NCI-H1105 treated with DMSO at 0.1 percent for 48 hours (cell line): ENCODE results near the gene LTA.
"Not testable (repeated sequence)": the region's sequence is repeated elsewhere in the genome, so short reads cannot be mapped to it uniquely, and the experiment has no call there.

Source experiments
- DNase-seq: peaks from one replicate; lab custom pipeline; 2025; lab: John Stamatoyannopoulos, UW

LTA gene

GRCh38 chr6:31586599-31587281 is 14.7 kb downstream of the LTA start:
- no peak for DNase-seq

DNA sequence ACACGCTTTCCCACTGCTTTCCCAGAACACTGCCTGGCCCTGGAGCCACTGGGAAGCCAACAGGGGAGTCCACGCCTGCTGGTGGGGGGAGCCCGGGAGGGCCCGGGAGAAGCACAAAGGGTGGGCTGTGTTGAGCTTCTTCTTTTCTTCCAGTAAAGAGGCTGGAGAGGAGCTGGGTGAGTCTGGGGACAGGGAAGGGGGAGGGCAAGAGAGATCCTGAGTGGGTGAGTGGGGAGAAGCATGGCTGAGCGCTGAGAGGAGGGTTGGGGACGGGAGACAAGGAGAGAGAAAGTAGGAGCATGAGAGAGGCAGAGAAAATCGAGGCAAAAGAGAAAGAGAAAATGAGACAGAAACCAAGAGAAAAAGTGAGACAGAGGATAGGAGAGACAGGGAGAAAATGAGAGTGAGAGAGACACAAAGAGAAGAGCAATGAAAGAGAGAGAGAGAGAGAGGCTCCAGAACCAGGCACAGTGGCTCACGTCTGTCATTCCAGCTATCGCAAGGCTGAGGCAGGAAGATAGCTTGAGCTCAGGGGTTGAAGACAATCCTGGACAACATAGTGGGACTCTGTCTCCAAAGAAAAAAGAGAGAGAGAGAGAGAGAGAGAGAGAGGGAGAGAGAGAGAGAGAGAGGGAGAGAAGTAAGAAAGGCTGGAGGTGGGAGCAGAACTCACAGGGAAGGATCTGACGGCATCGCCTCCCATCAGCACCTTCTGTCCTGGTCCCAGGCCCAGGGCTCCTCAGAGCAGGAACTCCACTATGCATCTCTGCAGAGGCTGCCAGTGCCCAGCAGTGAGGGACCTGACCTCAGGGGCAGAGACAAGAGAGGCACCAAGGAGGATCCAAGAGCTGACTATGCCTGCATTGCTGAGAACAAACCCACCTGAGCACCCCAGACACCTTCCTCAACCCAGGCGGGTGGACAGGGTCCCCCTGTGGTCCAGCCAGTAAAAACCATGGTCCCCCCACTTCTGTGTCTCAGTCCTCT is 16.0 kb downstream of the LTA start:
- DNase-seq, result no peak

- no peak for DNase-seq
These were observed 17.0 kb downstream of the LTA start for GRCh38 chr6:31588871-31589650.

DNA sequence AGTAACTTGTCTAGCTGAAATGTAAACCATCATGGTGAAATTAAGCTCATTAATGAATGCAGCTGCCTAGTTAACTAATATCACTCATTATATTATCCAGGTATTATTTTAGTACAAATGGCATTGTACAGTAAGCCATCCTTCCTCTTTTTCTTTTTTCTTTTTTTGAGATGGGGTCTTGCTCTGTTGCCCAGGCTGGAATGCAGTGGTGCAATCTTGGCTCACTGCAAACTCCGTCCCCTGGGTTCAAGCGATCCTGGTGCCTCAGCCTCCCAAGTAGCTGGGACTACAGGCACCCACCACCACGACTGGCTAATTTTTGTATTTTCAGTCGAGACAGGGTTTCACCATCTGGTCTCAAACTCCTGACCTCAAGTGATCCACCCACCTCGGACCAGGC is 18.6 kb downstream of the LTA start:
- DNase-seq, result not testable (repeated sequence)

- DNase-seq, result no peak
These were observed 20.3 kb downstream of the LTA start for GRCh38 chr6:31592396-31592771.

DNA sequence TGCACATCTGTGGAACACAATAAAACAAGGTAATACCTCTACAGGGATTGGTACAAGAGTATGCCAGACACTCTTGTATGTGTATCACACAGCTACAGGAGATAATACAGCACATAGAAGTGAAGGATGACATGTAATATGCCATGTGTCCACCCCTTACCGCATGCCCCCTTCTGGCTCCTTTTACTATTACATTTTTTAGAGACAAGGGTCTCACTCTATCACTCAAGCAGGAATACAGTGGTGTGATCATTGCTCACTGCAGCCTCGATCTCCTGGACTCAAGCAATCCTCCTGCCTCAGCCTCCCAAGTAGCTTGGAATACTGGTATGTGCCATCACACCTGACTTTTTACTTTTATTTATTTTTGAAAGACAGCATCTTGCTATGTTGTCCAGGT is 24.9 kb downstream of the LTA start:
- peak; percentile 37 for DNase-seq

DNA sequence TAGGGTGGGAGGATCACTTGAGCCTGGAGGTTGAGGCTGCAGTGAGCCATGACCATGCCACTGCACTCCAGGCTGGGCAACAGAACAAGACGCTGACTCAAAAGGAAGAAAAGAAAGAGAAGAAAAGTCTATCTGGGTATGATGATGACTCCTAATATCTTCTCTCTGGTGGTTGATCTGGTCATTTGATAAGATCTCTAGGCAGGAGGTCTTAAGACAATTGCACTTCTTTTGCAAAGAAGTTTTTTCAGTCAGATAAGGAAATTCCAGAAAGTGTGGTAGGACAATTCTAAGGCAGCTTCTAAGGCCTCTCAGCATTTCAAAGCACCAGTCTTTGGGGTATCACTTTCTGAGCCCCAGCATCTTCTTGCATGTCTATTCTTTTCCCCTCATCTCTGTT is 35.2 kb downstream of the LTA start:
- DNase-seq, result no peak

- peak; percentile 87 for DNase-seq
These were observed 37.7 kb downstream of the LTA start for GRCh38 chr6:31609519-31610406.

- no peak for DNase-seq
These were observed 38.9 kb downstream of the LTA start for GRCh38 chr6:31610968-31611367.

GRCh38 chr6:31614075-31614619 is 42.1 kb downstream of the LTA start:
- no peak for DNase-seq

DNA sequence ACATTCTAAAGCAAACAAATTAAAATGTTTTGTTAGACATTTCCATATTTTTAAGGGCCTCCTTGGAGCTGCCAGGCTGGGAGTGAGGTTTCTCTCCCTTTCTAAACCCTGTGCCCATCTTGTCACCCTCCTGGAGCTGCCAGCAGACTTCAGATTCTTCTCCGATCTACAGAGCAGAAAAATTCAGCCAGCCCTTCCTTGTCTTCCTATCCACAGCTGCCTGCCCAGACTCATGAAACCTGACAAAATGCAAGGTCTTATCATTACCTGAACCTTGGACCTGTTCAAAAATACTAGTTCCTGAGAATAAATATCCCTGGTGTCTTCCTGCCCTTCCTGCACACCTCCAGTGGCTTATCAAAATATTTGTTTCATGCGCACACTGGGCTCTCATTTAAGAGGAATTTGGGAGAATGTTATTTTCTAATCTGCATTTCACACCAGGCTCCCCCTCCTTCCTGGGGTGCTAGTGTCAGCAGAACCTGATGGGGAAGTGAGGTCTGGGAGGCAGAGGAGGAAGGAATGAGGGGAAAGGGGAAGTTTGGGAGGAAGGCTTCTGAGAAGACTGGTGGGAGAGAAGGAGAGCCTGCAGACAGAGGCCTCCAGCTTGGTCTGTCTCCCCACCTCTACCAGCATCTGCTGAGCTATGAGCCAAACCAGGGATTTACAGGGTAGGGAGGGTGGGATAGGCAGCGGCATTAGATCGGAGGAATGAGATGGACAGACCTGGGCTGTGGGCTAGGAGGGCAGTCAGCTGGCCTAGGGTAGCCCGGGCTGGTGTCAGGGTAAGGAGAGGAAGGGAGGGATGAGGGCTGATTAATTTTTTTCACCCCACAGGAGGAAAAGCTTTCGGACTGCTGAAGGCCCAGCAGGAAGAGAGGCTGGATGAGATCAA is 42.8 kb downstream of the LTA start, which contains the start of gene AIF1:
TSS of gene AIF1 (plus strand) at position 551 of the 895 bp plus-strand sequence. CDS start at position 647, 96 bp downstream.
- DNase-seq, result no peak

GRCh38 chr6:31615748-31616147 is 43.7 kb downstream of the LTA start:
- DNase-seq, result no peak

- no peak for DNase-seq
These were observed 44.9 kb downstream of the LTA start for GRCh38 chr6:31617010-31617409.

DNA sequence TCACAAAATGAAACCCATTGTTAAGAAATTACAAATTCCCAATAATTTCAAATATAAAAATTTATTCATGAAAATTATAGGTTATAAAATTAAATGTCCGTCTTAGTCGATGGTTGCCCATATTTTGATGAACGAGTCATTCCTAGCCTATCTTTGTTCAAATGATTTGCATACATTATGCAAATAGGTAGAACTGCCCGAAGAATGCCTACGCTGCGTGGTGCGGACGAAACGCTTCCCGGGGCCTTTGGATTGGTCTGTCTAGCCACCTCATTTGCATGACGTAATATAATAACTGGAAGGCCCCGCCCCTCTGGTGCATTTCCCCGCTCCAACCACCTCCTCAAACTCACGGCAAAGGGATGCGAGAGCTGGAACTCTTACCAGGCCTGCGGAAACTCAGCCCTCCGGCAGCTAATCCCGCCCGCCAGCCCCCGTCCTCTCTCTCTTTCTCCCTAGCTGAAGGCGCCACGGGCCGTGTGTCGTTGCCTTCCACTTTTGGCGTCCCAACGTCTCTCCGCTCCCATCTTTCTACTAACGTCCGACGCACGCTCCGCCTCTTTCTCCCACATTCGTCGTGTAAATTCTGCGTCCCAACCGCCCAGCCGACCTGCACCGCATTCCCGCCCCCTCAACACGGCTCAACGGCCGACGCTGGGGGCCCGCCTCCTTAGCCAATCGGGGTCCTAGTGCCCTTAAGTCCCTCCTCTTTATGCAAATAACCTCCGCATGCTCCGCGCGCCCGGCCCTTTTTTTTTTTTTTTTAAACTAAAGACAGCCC is 47.9 kb downstream of the LTA start:
- peak; percentile 99 for DNase-seq

GRCh38 chr6:31620586-31621319 is 48.7 kb downstream of the LTA start, which contains the start of gene PRRC2A:
Gene PRRC2A (plus strand): TSS chr6:31620715. CDS start chr6:31622790, 2,075 bp downstream.
- peak; percentile 72 for DNase-seq

- DNase-seq, result peak; percentile 29
These were observed 49.3 kb downstream of the LTA start for GRCh38 chr6:31621320-31621939.

DNA sequence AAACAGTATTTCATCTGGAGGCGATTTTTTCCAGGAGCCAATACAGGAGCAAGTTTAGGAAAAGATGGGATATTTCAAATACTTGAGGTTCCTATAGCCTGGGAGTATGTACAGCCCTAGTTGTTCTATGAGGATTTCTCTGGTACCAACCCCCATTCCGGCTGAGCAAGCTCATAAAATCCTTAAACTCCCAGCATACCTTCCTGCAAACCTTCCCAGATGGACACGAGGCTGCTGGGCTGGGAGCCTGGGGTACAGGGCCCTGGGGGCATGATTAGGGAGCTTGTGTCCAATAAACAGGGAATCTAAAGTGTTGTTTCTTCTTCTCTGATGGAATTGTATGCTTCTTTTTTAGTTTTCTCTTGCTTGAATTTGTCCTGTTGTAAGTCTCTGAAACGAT is 49.9 kb downstream of the LTA start:
- DNase-seq, result no peak

DNA sequence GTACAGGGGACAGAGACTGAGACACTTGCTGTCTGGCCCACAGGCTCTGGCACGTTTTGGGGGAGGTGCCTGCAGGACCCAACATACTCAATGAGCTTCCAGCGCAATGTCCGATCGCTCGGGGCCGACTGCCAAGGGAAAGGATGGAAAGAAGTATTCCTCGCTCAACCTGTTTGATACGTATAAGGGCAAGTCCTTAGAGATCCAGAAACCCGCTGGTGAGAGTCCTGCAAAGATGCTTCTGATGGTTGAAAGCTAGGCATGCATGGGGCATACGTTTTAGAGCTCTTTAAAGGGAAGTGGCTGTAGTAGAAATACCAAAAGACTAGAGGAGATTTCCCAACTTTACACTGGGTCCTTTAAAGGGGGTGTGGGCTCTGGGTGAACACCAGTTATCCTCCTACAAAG is 50.6 kb downstream of the LTA start:
- DNase-seq, result no peak
